Heart left ventricle (tissue), 16 donors: ENCODE results near the gene TBC1D1. TPM values are rescaled to one million over a fixed set of nuclear protein-coding genes. Genes with fewer than 3 reads are reported as not detected.

Experiments used
- ATAC-seq, 4 donors: fragments of 200-7000 bp; cut with Tn5 transposase; one replicate each; pipeline ENCODE4 v1.9.1; 2020 to 2022; ENCODE audit warnings: moderate library complexity in 4 of 4, mild to moderate bottlenecking in 3 of 4, moderate number of reproducible peaks in 1 of 4
- DNase-seq, 5 donors: peaks; one replicate each; pipeline ENCODE4 v3.0.0-alpha.2; 2020
- H3K27ac ChIP-seq, 12 donors: fragments of 200-600 bp; sonication (generic) in 4 of 12; one replicate each; pipeline versions ENCODE4 v1.5.0 to v1.8.0; 2016 to 2022; ENCODE audit warnings: mild to moderate bottlenecking in 2 of 12
- H3K27me3 ChIP-seq, 9 donors: fragments of 200-600 bp; sonication (generic) in 2 of 9; one replicate each; pipeline versions ENCODE4 v1.5.1 to v1.8.0; 2016 to 2022; ENCODE audit warnings: mild to moderate bottlenecking in 3 of 9
- H3K36me3 ChIP-seq, 9 donors: fragments of 200-600 bp; sonication (generic) in 2 of 9; one replicate each; pipeline versions ENCODE4 v1.5.0 to v1.8.0; 2018 to 2022; ENCODE audit warnings: mild to moderate bottlenecking in 2 of 9
- H3K4me1 ChIP-seq, 12 donors: fragments of 200-600 bp; sonication (generic) in 4 of 12; one replicate each; pipeline versions ENCODE4 v1.5.0 to v1.8.0; 2016 to 2022; ENCODE audit warnings: mild to moderate bottlenecking in 3 of 12
- H3K4me3 ChIP-seq, 12 donors: fragments of 200-600 bp; sonication (generic) in 4 of 12; one replicate each; pipeline versions ENCODE4 v1.5.0 to v1.8.0; 2017 to 2022; ENCODE audit warnings: mild to moderate bottlenecking in 9 of 12, moderate library complexity in 4 of 12
- H3K9me3 ChIP-seq, 12 donors: fragments of 200-600 bp; sonication (generic) in 4 of 12; one replicate each; pipeline versions ENCODE4 v1.5.0 to v1.8.0; 2016 to 2022; ENCODE audit warnings: mild to moderate bottlenecking in 1 of 12
- CTCF ChIP-seq, 12 donors: fragments of 200-600 bp; sonication (generic) in 4 of 12; IDR thresholded peaks; one replicate each; pipeline versions ENCODE4 v1.5.0 to v1.8.0; 2018 to 2022; ENCODE audit warnings: antibody characterized with exemption in 12 of 12, mild to moderate bottlenecking in 5 of 12
- POLR2A ChIP-seq, 2 donors: fragments of 450-650 bp; IDR thresholded peaks; one replicate each; pipeline ENCODE4 v1.6.1; 2017; ENCODE audit warnings: antibody characterized with exemption in 2 of 2, mild to moderate bottlenecking in 2 of 2, moderate library complexity in 2 of 2
- WGBS, 4 donors: extraction: QIAGEN DNeasy Blood & Tissue Kit in 2 of 4; methylation state at CpG; one replicate each; pipeline versions ENCODE4 v1.1.5 to v1.1.7; 2013 to 2018; 5-methylcytosine and 5-hydroxymethylcytosine counted together
- intact Hi-C, 10 donors: fragments of 100-400 bp; cut with DNase I; formaldehyde crosslinking; loops; one replicate each; pipeline versions ENCODE4 v1.11.1 to v1.14.2; 2022
- polyA plus RNA-seq, 2 donors: library from polyadenylated mRNA; stranded (reverse); fragments of 200-250 nt; gene quantifications; one replicate each; pipeline ENCODE4 v1.2.3, GENCODE V29; 2013
- total RNA-seq, 9 donors: library from RNA; depleted of rRNA in 2 of 9; stranded (reverse); fragments of >200 nt in 2 of 9; fragmentation: NEBNext Ultra II Directional in 3 of 9; extraction: Animal tissue kit (Norgen Biotek cat#: 25700) in 3 of 9; gene quantifications; one replicate each; pipeline versions ENCODE4 v1.1.0 to v1.2.4, GENCODE V29; 2016 to 2023
- donor health status: ischemic (EF 13 %, LVEDD 7.1; RV severe dilation, severe dysfunction).
- donor health status: healthy with polysubstance abuse.
- donor health status: DM: no; HTN: yes; CAD: no.
- donor health status: DM: no; HTN: no; CAD: no.
- donor health status: ischemic (EF 25% LVEDD 6.9; RV normal size, moderate dysfunction).
- donor health status: ischemic (EF 25% LVEDD 5.7; RV mildly dilated, moderate dysfunction).
- donor health status: healthy.
- donor health status: DM: yes; HTN: yes; CAD: no.
- donor health status: ischemic (EF 35%, LVEDD 5.7; RV mildly dilated, moderate dysfunction).
- donor health status: nonischemic (EF 11% LVEDD 7.7; RV severe dilation, severe dysfunction).
- donor health status: DM: yes; HTN: yes; CAD: no.
- donor health status: PGD.
- donor health status: ischemic (EF 29% LVEDD 5.4; RV normal size, mild dysfunction).
- donor health status: nonischemic (EF 23%, LVEDD 6.1; RV moderate dilation, normal function).

The TBC1D1 gene
- total and polyA plus RNA-seq, 11 donors = 81.7 to 269 (median 140) TPM

GRCh38 chr4:38065176-38065575 lies 174.3 kb downstream of the TBC1D1 start:
- Histone ChIP-seq H3K9me3 (no peaks in the 10 kb centered on the region), H3K4me1 (peaks cover 0 to 59% (median 27%) of the 10 kb centered on the region in 12 donors), H3K4me3 (no peak overlapping the region), H3K36me3 (peaks cover 0 to 41% (median 17%) of the 10 kb centered on the region in 9 donors), H3K27me3 (no peaks in the 10 kb centered on the region), H3K27ac (peak overlapping the region in 2 of 12 donors; percentile 21 to 37)
- ATAC-seq (no peak), DNase-seq (no peak)
- no peak for TF ChIP-seq CTCF (IDR thresholded peaks at IDR 0.05)
- TF ChIP-seq POLR2A (IDR thresholded peaks at IDR 0.05) = no peak
- intact Hi-C loops = loop anchor here in 7 of 10 donors (5.0 to 10.0 kb wide), 10 partner anchors 97 to 800 kb away; partner anchors contain the start of gene FAM114A1 (in 1 of the 7)
- 74 to 88% (median 82%) methylated on average over 5 of the region's 5 CpGs for WGBS, 4 donors

GRCh38 chr4:38065900-38066299 lies 175.0 kb downstream of the TBC1D1 start:
- ATAC-seq (no peak), DNase-seq (no peak)
- no peaks in the 10 kb centered on the region for H3K9me3 ChIP-seq
- H3K27me3 ChIP-seq = no peaks in the 10 kb centered on the region
- peaks cover 0 to 34% (median 11%) of the 10 kb centered on the region in 9 donors for H3K36me3 ChIP-seq
- no peak overlapping the region for H3K4me3 ChIP-seq
- peaks cover under 1 to 64% (median 26%) of the 10 kb centered on the region in 12 donors for H3K4me1 ChIP-seq
- intact Hi-C loops = loop anchor here in 7 of 10 donors (5.0 to 10.0 kb wide), 10 partner anchors 96 to 799 kb away; partner anchors contain the start of gene FAM114A1 (in 1 of the 7)
- WGBS, 4 donors = 77 to 87% (median 80%) methylated on average over 5 of the region's 5 CpGs
- TF ChIP-seq POLR2A (IDR thresholded peaks at IDR 0.05) (no peak), CTCF (IDR thresholded peaks at IDR 0.05) (no peak)
- H3K27ac ChIP-seq = peak overlapping the region in 3 of 12 donors; percentile 17 to 56 (median 21)

DNA sequence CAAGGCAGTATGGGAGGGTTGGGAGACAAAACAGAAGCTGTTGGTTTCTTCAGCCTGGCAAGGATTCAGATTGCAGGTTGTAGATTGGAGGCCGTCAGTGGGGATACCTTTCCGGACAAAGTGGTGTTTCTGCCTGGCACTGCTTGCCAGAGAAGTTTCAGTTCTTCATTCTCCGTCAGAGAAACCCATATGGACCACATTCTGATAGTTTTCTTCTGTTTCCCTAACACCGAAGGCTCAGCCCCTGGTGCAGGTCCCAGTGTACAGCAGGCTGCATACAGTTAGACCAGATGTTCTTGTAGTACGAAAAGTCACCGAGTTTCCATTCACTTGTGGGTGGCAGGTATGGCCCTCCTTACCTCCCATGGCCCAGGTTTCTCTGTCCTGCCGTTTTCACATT lies 176.6 kb downstream of the TBC1D1 start:
- peak overlapping the region in 7 of 12 donors; percentile 18 to 57 (median 40) for H3K27ac ChIP-seq
- no peak for ATAC-seq

More for the DNA sequence above, 176.6 kb downstream of the TBC1D1 start:
- peaks cover 0 to 31% (median 11%) of the 10 kb centered on the region in 9 donors for H3K36me3 ChIP-seq
- TF ChIP-seq CTCF (IDR thresholded peaks at IDR 0.05) (no peak), POLR2A (IDR thresholded peaks at IDR 0.05) (no peak)
- intact Hi-C loops = loop anchor here in 7 of 10 donors (5.0 to 10.0 kb wide), 10 partner anchors 95 to 797 kb away; partner anchors contain the start of gene FAM114A1 (in 1 of the 7)
- WGBS, 4 donors = 88 to 92% (median 89%) methylated on average over 7 of the region's 7 CpGs
- DNase-seq = no peak
- no peak overlapping the region for H3K4me3 ChIP-seq
- no peaks in the 10 kb centered on the region for H3K27me3 ChIP-seq
- H3K9me3 ChIP-seq = no peaks in the 10 kb centered on the region
- H3K4me1 ChIP-seq = peaks cover 10 to 64% (median 30%) of the 10 kb centered on the region in 12 donors
